HCT116 (cell line): ENCODE data around the gene C1orf115. TPM values are rescaled to one million over a fixed set of nuclear protein-coding genes. Genes with fewer than 3 reads are reported as not detected.
A peak's percentile ranks its signal among the peaks of the same experiment; 100 is the strongest.

Experiments used
- ATAC-seq: fragments of 200-7000 bp; cut with Tn5 transposase; 2 replicates; pipeline ENCODE4 v1.9.1; 2020; ENCODE audit warnings: mild to moderate bottlenecking, moderate library complexity
- BruUV-seq: library from RNA; stranded (reverse); fragments of 400-500 nt; replicated peaks from 2 replicates; lab custom pipeline; 2021; lab: Mats Ljungman, UMichigan
- CTCF ChIA-PET: fragments of 300-600 bp; sonication (Branson Sonifier 250); formaldehyde crosslinking; loops from one replicate; lab custom pipeline; 2021; ENCODE audit warnings: antibody characterized with exemption; lab: Charles Lee
- POLR2A ChIA-PET: fragments of 300-600, 350-600 bp; sonication (Branson Sonifier 250); formaldehyde crosslinking; loops from one replicate; lab custom pipeline; 2021; ENCODE audit warnings: antibody characterized with exemption; lab: Charles Lee
- RAD21 ChIA-PET, 2 experiments: fragments of 300-600 bp; sonication (Branson Sonifier 250); formaldehyde crosslinking; loops; one replicate each; lab custom pipeline; 2023; ENCODE audit warnings: low total read pairs in 2 of 2; ENCODE audit not compliant: uncharacterized antibody in 2 of 2, unreplicated experiment in 2 of 2, low non-redundant PET in 1 of 2; lab: Charles Lee
- DNase-seq: peaks from one replicate; pipeline ENCODE4 v3.0.0-alpha.2; 2010; ENCODE audit warnings: low read depth, low spot score
- H2AFZ ChIP-seq: fragments of 200-600 bp; shearing (Covaris generic), sonication (generic); 2 replicates; pipeline ENCODE4 v1.6.1; 2017; ENCODE audit warnings: low read depth, mixed run types, mixed read lengths, antibody characterized with exemption, low read length; ENCODE audit not compliant: poor library complexity, severe bottlenecking
- H3K27ac ChIP-seq: 2 replicates; pipeline ENCODE4 v1.5.1; 2012; ENCODE audit warnings: low read depth, low read length
- H3K27me3 ChIP-seq: fragments of 200-600 bp; sonication (generic); 2 replicates; pipeline ENCODE4 v1.6.1; 2016; ENCODE audit warnings: mixed run types, low read length, mixed read lengths; ENCODE audit not compliant: insufficient read depth
- H3K36me3 ChIP-seq, 2 experiments: fragments of 200-500 bp in 1 of 2; fragments of 200-600 bp in 1 of 2; sonication (Bioruptor generic) in 1 of 2; sonication (generic) in 1 of 2; 2 replicates each; pipeline versions ENCODE4 v1.5.1 to v1.6.1; 2014 to 2016; ENCODE audit warnings: low read length in 2 of 2, inconsistent platforms in 1 of 2, mixed read lengths in 1 of 2, mixed run types in 1 of 2; ENCODE audit not compliant: insufficient read depth in 2 of 2, control insufficient read depth in 1 of 2
- H3K4me1 ChIP-seq, 2 experiments: fragments of 200-600 bp in 1 of 2; sonication (generic) in 1 of 2; 2 replicates each; pipeline versions ENCODE4 v1.5.1 to v1.6.1; 2012 to 2017; ENCODE audit warnings: low read length in 2 of 2, inconsistent platforms in 1 of 2, mild to moderate bottlenecking in 1 of 2, mixed read lengths in 1 of 2, mixed run types in 1 of 2, moderate library complexity in 1 of 2; ENCODE audit not compliant: insufficient read depth in 2 of 2, control insufficient read depth in 1 of 2
- H3K4me2 ChIP-seq: fragments of 200-600 bp; sonication (generic); 2 replicates; pipeline ENCODE4 v1.6.1; 2017; ENCODE audit warnings: mixed run types, low read length, mixed read lengths
- H3K4me3 ChIP-seq, 2 experiments: fragments of 200-600 bp in 1 of 2; sonication (generic) in 1 of 2; replicated peaks in 1 of 2; 2 replicates each; pipeline ENCODE4 v1.5.1; 2011 to 2016; ENCODE audit warnings: low read length in 2 of 2, control low read depth in 1 of 2, low read depth in 1 of 2, mild to moderate bottlenecking in 1 of 2, mixed read lengths in 1 of 2, mixed run types in 1 of 2
- H3K79me2 ChIP-seq: fragments of 200-600 bp; sonication (generic); 2 replicates; pipeline ENCODE4 v1.6.1; 2017; ENCODE audit warnings: mild to moderate bottlenecking, mixed run types, low read length, moderate library complexity, mixed read lengths; ENCODE audit not compliant: insufficient read depth
- H3K9ac ChIP-seq: fragments of 200-600 bp; sonication (generic); 2 replicates; pipeline ENCODE4 v1.6.1; 2016; ENCODE audit warnings: low read length, mixed read lengths
- H3K9me2 ChIP-seq: fragments of 200-600 bp; sonication (generic), shearing (Covaris generic); 2 replicates; pipeline ENCODE4 v1.6.1; 2017; ENCODE audit warnings: mixed run types, mild to moderate bottlenecking, moderate library complexity; ENCODE audit not compliant: insufficient read depth
- H3K9me3 ChIP-seq, 2 experiments: fragments of 200-500 bp in 1 of 2; fragments of 200-600 bp in 1 of 2; sonication (Bioruptor generic) in 1 of 2; sonication (generic) in 1 of 2; 2 replicates each; pipeline ENCODE4 v1.6.1; 2014 to 2017; ENCODE audit warnings: low read length in 2 of 2, mixed read lengths in 2 of 2, inconsistent platforms in 1 of 2, low read depth in 1 of 2, mild to moderate bottlenecking in 1 of 2, mixed run types in 1 of 2, moderate library complexity in 1 of 2; ENCODE audit not compliant: control insufficient read depth in 1 of 2, insufficient read depth in 1 of 2
- H4K20me1 ChIP-seq: fragments of 200-600 bp; sonication (generic), shearing (Covaris generic); 2 replicates; pipeline ENCODE4 v1.6.1; 2017; ENCODE audit warnings: mixed run types, mild to moderate bottlenecking, moderate library complexity; ENCODE audit not compliant: insufficient read depth
- CBX3 ChIP-seq: IDR thresholded peaks from 2 replicates; pipeline ENCODE4 v1.6.1; 2012; ENCODE audit warnings: low read depth
- CEBPB ChIP-seq: IDR thresholded peaks from 2 replicates; pipeline ENCODE4 v1.6.1; 2012; ENCODE audit warnings: low read depth
- SIN3A ChIP-seq: IDR thresholded peaks from 2 replicates; pipeline ENCODE4 v1.6.1; 2012; ENCODE audit warnings: low read depth
- TCF7L2 ChIP-seq: IDR thresholded peaks from 2 replicates; pipeline ENCODE4 v1.7.0; 2011; ENCODE audit warnings: borderline replicate concordance, inconsistent platforms; ENCODE audit not compliant: insufficient read depth, insufficient read length; ENCODE audit errors: extremely low read depth
- YY1 ChIP-seq: IDR thresholded peaks from 2 replicates; pipeline ENCODE4 v1.6.1; 2011; ENCODE audit warnings: low read length, low read depth, moderate library complexity, mild to moderate bottlenecking; ENCODE audit not compliant: insufficient replicate concordance; ENCODE audit errors: extremely low read depth
- intact Hi-C: fragments of 100-400 bp; cut with micrococcal nuclease; formaldehyde crosslinking; loops from 2 replicates; pipeline ENCODE4 v1.10.0; 2022
- total RNA-seq: library from RNA; stranded (reverse); gene quantifications from one replicate; pipeline ENCODE4 v1.2.1, GENCODE V29; 2021; ENCODE audit not compliant: unreplicated experiment

C1orf115 gene
- total RNA-seq, 1 experiment from 2014 or later: 16.8 TPM

GRCh38 chr1:220746851-220747250 is 56.7 kb downstream of the C1orf115 start:
- ChIA-PET RAD21 (no interaction called here), CTCF (interaction anchor here (0.7 to 2.6 kb wide), 3 partner anchors 13 to 466 kb away, joined by 3 to 16 read pairs (median 8); no protein-coding TSS in a partner anchor), POLR2A (interaction anchor here (1.1 to 1.6 kb wide), 2 partner anchors 14 kb away, joined by 3 to 10 read pairs; no protein-coding TSS in a partner anchor)
- intact Hi-C loops: no loop called here
- Histone ChIP-seq H2AFZ (no peak overlapping the region), H4K20me1 (no peaks in the 10 kb centered on the region), H3K79me2 (peaks cover 34% of the 10 kb centered on the region), H3K9me2 (no peaks in the 10 kb centered on the region), H3K4me2 (peak overlapping the region; percentile 81), H3K9ac (no peak overlapping the region), H3K27ac (no peak overlapping the region), H3K36me3 (no peaks in the 10 kb centered on the region), H3K27me3 (no peaks in the 10 kb centered on the region), H3K9me3 (no peaks in the 10 kb centered on the region), H3K4me3 (no peak overlapping the region; a peak in 1 of 4 replicates), H3K4me1 (peaks cover 6 to 16% of the 10 kb centered on the region in 2 experiments; a peak in 3 of 4 replicates)
- no TSS peak for BruUV-seq
- no peak for TF ChIP-seq YY1
- DNase-seq (no peak), ATAC-seq (no peak)

GRCh38 chr1:220747437-220748088 is 57.4 kb downstream of the C1orf115 start:
- Histone ChIP-seq H3K4me1 (peaks cover 6 to 16% of the 10 kb centered on the region in 2 experiments; a peak in 3 of 4 replicates), H3K9ac (peak overlapping the region; percentile 89), H3K27me3 (no peaks in the 10 kb centered on the region), H2AFZ (peak overlapping the region; percentile 53), H3K4me2 (peak overlapping the region; percentile 81), H4K20me1 (no peaks in the 10 kb centered on the region), H3K27ac (peak overlapping the region; percentile 71), H3K36me3 (no peaks in the 10 kb centered on the region), H3K9me2 (no peaks in the 10 kb centered on the region), H3K9me3 (no peaks in the 10 kb centered on the region), H3K4me3 (peak overlapping the region; percentile 65 to 86), H3K79me2 (peaks cover 40% of the 10 kb centered on the region)
- TF ChIP-seq YY1 (no peak), CBX3 (no peak), TCF7L2 (no peak), CEBPB (no peak), SIN3A (no peak)
- ChIA-PET CTCF (interaction anchor here (0.7 to 2.6 kb wide), 5 partner anchors 14 to 558 kb away, joined by 3 to 16 read pairs (median 3); no protein-coding TSS in a partner anchor), RAD21 (no interaction called here), POLR2A (interaction anchor here (1.0 to 1.6 kb wide), 5 partner anchors 9 to 467 kb away, joined by 3 to 10 read pairs (median 5); no protein-coding TSS in a partner anchor)
- DNase-seq (no peak), ATAC-seq (peak; percentile 41)
- BruUV-seq: TSS peak; percentile 92
- intact Hi-C loops: no loop called here
